Measurements from ENCODE around the gene ZMIZ1. TPM values are rescaled to one million over a fixed set of nuclear protein-coding genes. Genes with fewer than 3 reads are reported as not detected.
"Not testable (repeated sequence)": the region's sequence is repeated elsewhere in the genome, so short reads cannot be mapped to it uniquely, and the experiment has no call there.

ZMIZ1 gene
- total RNA-seq, 1 donor from 2014 or later = 46.2 TPM

DNA sequence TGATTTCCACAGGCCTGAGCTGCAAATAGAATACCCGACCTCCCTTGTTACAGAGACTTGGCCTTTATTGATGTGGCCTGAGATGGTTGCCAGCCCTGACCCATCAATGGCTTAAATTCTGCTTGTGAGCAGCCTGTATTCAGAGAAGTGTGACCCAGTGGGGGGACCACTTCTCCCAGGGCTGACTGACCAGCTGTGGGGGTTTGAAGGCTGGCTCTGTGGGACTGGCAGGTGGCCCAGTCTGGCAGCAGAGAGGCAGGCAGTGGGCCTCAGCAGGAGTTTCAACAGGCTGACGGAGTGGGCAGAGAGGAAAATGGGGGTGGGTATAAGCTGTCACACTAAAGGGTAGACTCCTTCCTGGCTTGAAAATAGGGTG lies 266.3 kb downstream of the ZMIZ1 start:
- Mint-ChIP-seq H3K9me3 (ENCODE audit: low read depth) (peaks cover 5% of the 10 kb centered on the region), H3K36me3 (ENCODE audit: low read depth) (peaks cover 2% of the 10 kb centered on the region), H3K4me3 (ENCODE audit: unreplicated experiment) (no peak overlapping the region), H3K4me1 (ENCODE audit: low read depth) (peaks cover 40% of the 10 kb centered on the region), H3K27ac (ENCODE audit: unreplicated experiment) (no peak overlapping the region), H3K27me3 (ENCODE audit: low read depth) (no peaks in the 10 kb centered on the region)
- DNase-seq (ENCODE audit: low spot score) = no peak
- TF ChIP-seq, protein P1, sequence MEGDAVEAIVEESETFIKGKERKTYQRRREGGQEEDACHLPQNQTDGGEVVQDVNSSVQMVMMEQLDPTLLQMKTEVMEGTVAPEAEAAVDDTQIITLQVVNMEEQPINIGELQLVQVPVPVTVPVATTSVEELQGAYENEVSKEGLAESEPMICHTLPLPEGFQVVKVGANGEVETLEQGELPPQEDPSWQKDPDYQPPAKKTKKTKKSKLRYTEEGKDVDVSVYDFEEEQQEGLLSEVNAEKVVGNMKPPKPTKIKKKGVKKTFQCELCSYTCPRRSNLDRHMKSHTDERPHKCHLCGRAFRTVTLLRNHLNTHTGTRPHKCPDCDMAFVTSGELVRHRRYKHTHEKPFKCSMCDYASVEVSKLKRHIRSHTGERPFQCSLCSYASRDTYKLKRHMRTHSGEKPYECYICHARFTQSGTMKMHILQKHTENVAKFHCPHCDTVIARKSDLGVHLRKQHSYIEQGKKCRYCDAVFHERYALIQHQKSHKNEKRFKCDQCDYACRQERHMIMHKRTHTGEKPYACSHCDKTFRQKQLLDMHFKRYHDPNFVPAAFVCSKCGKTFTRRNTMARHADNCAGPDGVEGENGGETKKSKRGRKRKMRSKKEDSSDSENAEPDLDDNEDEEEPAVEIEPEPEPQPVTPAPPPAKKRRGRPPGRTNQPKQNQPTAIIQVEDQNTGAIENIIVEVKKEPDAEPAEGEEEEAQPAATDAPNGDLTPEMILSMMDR (IDR thresholded peaks at IDR 0.05) = no peak

DNA sequence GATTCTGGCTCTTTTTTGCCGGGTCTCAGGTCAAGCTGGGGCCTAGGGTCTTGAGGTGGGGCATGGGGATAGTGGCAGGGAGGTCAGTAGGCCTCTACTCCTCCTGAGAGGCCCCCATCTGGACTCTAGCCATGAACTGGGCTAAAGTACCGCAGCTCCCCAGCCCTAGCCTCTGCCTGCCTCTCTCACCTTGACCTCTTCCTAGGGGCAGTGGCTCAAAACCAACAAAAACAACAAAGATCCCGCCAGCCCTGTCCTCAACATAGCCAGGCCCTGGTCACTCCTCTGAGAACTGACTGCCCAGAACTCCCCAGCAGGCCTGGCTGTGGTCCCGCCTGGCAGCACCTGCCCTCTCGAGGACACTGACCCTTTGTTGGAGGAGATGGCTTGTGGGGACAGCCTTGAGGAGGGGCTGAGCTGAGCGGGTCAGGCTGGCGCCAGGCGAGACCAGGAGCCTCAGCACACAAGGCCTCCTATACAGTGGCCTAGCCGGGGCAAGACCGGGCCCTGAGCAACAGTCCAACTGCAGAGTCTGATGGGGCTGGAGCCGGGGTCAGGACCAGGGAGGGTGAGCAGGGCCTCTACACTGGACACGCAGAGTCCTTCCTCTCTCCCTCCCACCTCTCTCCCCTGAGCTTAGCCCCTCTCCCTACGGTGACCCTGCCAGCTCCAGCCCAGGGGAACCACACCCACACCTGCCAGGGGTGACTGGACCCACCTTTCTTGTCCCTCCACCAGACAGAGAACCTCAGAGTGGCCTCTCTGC lies 266.9 kb downstream of the ZMIZ1 start:
- TF ChIP-seq, protein P1 (IDR thresholded peaks at IDR 0.05) = no peak
- Mint-ChIP-seq H3K4me1 (ENCODE audit: low read depth) (peaks cover 40% of the 10 kb centered on the region), H3K36me3 (ENCODE audit: low read depth) (peaks cover 2% of the 10 kb centered on the region), H3K27ac (ENCODE audit: unreplicated experiment) (peak overlapping the region; percentile 22), H3K9me3 (ENCODE audit: low read depth) (peaks cover 5% of the 10 kb centered on the region), H3K27me3 (ENCODE audit: low read depth) (no peaks in the 10 kb centered on the region), H3K4me3 (ENCODE audit: unreplicated experiment) (no peak overlapping the region)
- DNase-seq (ENCODE audit: low spot score) = no peak

DNA sequence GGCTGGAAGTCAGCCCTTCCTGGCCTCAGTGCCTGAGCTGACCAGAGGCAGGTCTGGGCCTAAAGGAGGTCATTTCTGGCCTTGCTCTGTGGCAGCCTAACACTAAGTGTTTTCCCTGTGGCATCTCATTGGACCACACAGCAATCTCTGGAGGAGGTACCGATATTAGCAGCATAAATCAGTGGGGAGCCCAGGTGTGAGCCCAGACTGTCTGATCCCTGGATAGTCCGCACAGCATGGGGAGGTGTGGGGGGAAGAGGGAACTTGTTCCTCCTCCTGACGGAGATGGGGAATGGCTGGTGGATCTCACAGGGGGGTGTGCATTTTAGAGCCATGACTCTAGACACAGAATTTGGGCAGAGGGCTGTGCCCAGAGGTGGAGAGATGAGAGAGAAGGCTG lies 267.5 kb downstream of the ZMIZ1 start:
- Mint-ChIP-seq H3K27me3 (ENCODE audit: low read depth) (no peaks in the 10 kb centered on the region), H3K4me1 (ENCODE audit: low read depth) (peaks cover 43% of the 10 kb centered on the region), H3K27ac (ENCODE audit: unreplicated experiment) (no peak overlapping the region), H3K4me3 (ENCODE audit: unreplicated experiment) (no peak overlapping the region), H3K9me3 (ENCODE audit: low read depth) (peaks cover 5% of the 10 kb centered on the region), H3K36me3 (ENCODE audit: low read depth) (peaks cover 2% of the 10 kb centered on the region)
- TF ChIP-seq, protein P1 (IDR thresholded peaks at IDR 0.05) = no peak
- no peak for DNase-seq (ENCODE audit: low spot score)

DNA sequence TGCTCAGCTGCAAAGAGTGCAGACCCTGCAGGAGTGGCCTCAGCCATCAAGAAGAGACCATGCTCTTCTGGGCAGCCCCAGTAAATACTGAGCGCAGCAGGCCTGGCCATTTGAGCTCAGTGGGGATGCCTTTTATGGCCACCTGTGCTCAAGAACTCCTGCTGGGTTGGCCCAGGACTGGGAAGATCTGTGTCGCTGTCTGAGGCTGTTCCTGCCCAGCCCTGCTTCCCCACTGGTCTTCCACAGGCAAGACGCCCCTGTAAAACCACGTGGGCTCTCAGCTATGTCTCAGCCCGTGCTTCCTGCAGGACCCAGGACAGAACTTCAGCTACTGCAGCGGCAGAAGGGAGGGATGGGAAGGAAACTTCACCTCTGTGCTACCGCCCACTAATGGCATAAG lies 268.0 kb downstream of the ZMIZ1 start:
- TF ChIP-seq, protein P1 (IDR thresholded peaks at IDR 0.05) = no peak
- Mint-ChIP-seq H3K27ac (ENCODE audit: unreplicated experiment) (no peak overlapping the region), H3K4me3 (ENCODE audit: unreplicated experiment) (no peak overlapping the region), H3K4me1 (ENCODE audit: low read depth) (peaks cover 43% of the 10 kb centered on the region), H3K27me3 (ENCODE audit: low read depth) (no peaks in the 10 kb centered on the region), H3K36me3 (ENCODE audit: low read depth) (peaks cover 2% of the 10 kb centered on the region), H3K9me3 (ENCODE audit: low read depth) (peaks cover 5% of the 10 kb centered on the region)
- DNase-seq (ENCODE audit: low spot score) = no peak

DNA sequence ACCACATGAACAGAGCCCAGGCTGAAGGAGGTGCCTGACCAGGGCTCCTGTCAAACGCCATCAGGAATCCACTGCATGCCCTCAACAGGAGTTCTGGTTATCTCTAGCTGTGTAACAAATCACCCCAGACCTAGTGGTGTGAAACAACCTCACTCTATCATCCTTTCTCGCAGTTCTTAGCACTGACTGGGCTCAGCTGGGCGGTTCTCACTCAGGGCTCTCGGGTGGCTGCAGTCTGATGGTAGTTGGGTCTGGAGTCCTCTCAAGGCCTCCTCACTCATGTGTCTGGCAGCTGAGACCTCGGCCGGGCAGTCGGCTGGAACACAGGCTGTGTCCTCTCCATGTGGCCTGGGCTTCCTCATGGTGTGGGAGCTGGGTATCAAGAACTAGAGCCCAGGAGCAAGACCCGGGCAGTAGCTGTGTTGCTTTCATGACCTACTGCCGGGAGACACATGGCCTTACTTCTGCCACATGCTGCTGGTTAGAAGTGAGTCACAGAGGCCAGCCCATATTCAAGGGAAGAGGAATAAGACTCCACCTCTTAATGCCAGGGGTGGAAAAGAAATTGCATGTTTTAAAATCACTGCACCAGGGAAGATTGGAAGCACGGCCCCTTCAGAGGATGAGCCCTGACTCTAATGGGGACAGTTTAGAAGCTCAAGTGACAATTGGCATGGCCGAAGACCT lies 269.2 kb downstream of the ZMIZ1 start:
- H3K4me1 Mint-ChIP-seq (ENCODE audit: low read depth) = peaks cover 39% of the 10 kb centered on the region
- not testable (repeated sequence) for H3K36me3 Mint-ChIP-seq (ENCODE audit: low read depth); H3K9me3 Mint-ChIP-seq (ENCODE audit: low read depth); DNase-seq (ENCODE audit: low spot score); H3K27ac Mint-ChIP-seq (ENCODE audit: unreplicated experiment); H3K27me3 Mint-ChIP-seq (ENCODE audit: low read depth); H3K4me3 Mint-ChIP-seq (ENCODE audit: unreplicated experiment)
